KMS-11 (cell line): ENCODE data around the gene TTC9B.

Source experiments
- H2AFZ ChIP-seq: fragments of 200-600 bp; sonication (generic); 2 replicates; pipeline ENCODE4 v1.6.1; 2016; ENCODE audit warnings: antibody characterized with exemption, mixed run types, low read depth
- H3K27ac ChIP-seq: fragments of 200-600 bp; sonication (generic); 2 replicates; pipeline ENCODE4 v1.6.1; 2016; ENCODE audit warnings: mild to moderate bottlenecking, mixed run types
- H3K27me3 ChIP-seq: fragments of 200-600 bp; sonication (generic); 2 replicates; pipeline ENCODE4 v1.6.1; 2017; ENCODE audit warnings: mild to moderate bottlenecking, low read depth, mixed run types, moderate library complexity; ENCODE audit not compliant: insufficient read depth
- H3K36me3 ChIP-seq: fragments of 200-600 bp; sonication (generic); 2 replicates; pipeline ENCODE4 v1.6.1; 2017; ENCODE audit warnings: mild to moderate bottlenecking, mixed run types; ENCODE audit not compliant: insufficient read depth
- H3K4me1 ChIP-seq: fragments of 200-600 bp; sonication (generic); 2 replicates; pipeline ENCODE4 v1.6.1; 2016; ENCODE audit warnings: mild to moderate bottlenecking, low read depth, mixed run types; ENCODE audit not compliant: poor library complexity, severe bottlenecking
- H3K4me2 ChIP-seq: fragments of 200-600 bp; sonication (generic); 2 replicates; pipeline ENCODE4 v1.7.0; 2016; ENCODE audit warnings: mild to moderate bottlenecking, mixed run types
- H3K4me3 ChIP-seq: fragments of 200-600 bp; sonication (generic); IDR thresholded peaks from 2 replicates; pipeline ENCODE4 v1.6.1; 2017; ENCODE audit warnings: low read depth, low read length, mixed read lengths; ENCODE audit not compliant: insufficient read depth
- H3K79me2 ChIP-seq: fragments of 200-600 bp; sonication (generic); 2 replicates; pipeline ENCODE4 v1.6.1; 2016; ENCODE audit warnings: low read depth, mixed run types; ENCODE audit not compliant: insufficient read depth
- H3K9ac ChIP-seq: fragments of 200-600 bp; sonication (generic); 2 replicates; pipeline ENCODE4 v1.6.1; 2016; ENCODE audit warnings: mild to moderate bottlenecking, mixed run types
- H4K20me1 ChIP-seq: fragments of 200-600 bp; sonication (generic); 2 replicates; pipeline ENCODE4 v1.6.1; 2016; ENCODE audit warnings: mild to moderate bottlenecking, mixed run types; ENCODE audit not compliant: insufficient read depth
- CTCF ChIP-seq: fragments of 200-600 bp; sonication (generic); conservative IDR thresholded peaks from 2 replicates; pipeline ENCODE4 v1.6.1; 2017; ENCODE audit warnings: low read depth, mild to moderate bottlenecking, antibody characterized with exemption, low read length, moderate library complexity, mixed read lengths

Gene TTC9B

GRCh38 chr19:40231544-40232424 lies 13.6 kb upstream of the TTC9B start:
- Histone ChIP-seq H3K79me2 (no peaks in the 10 kb centered on the region), H3K36me3 (no peaks in the 10 kb centered on the region), H3K4me3 (no peak overlapping the region), H3K4me2 (no peak overlapping the region), H2AFZ (no peak overlapping the region), H3K27ac (no peak overlapping the region), H3K4me1 (no peaks in the 10 kb centered on the region), H3K9ac (no peak overlapping the region), H4K20me1 (no peaks in the 10 kb centered on the region), H3K27me3 (no peaks in the 10 kb centered on the region)
- TF ChIP-seq CTCF: no peak

- Histone ChIP-seq H3K79me2 (no peaks in the 10 kb centered on the region), H3K27ac (no peak overlapping the region), H3K4me2 (no peak overlapping the region), H3K4me3 (no peak overlapping the region), H3K27me3 (no peaks in the 10 kb centered on the region), H2AFZ (no peak overlapping the region), H3K4me1 (no peaks in the 10 kb centered on the region), H4K20me1 (no peaks in the 10 kb centered on the region), H3K36me3 (no peaks in the 10 kb centered on the region), H3K9ac (no peak overlapping the region)
- TF ChIP-seq CTCF: no peak
Observed at GRCh38 chr19:40231057-40231456, 12.9 kb upstream of the TTC9B start.

- no peak overlapping the region for H3K4me2 ChIP-seq
Observed at GRCh38 chr19:40229926-40230417, 11.8 kb upstream of the TTC9B start.

GRCh38 chr19:40229484-40229883 lies 11.3 kb upstream of the TTC9B start:
- Histone ChIP-seq H3K27me3 (no peaks in the 10 kb centered on the region), H2AFZ (no peak overlapping the region), H3K4me1 (no peaks in the 10 kb centered on the region), H3K27ac (no peak overlapping the region), H3K36me3 (no peaks in the 10 kb centered on the region), H4K20me1 (no peaks in the 10 kb centered on the region), H3K4me3 (no peak overlapping the region), H3K79me2 (no peaks in the 10 kb centered on the region), H3K4me2 (no peak overlapping the region), H3K9ac (no peak overlapping the region)
- TF ChIP-seq CTCF: no peak

More at GRCh38 chr19:40229926-40230417, 11.8 kb upstream of the TTC9B start:
- Histone ChIP-seq H3K9ac (no peak overlapping the region), H3K4me1 (no peaks in the 10 kb centered on the region), H3K79me2 (no peaks in the 10 kb centered on the region), H4K20me1 (no peaks in the 10 kb centered on the region), H3K27ac (no peak overlapping the region), H2AFZ (no peak overlapping the region), H3K36me3 (no peaks in the 10 kb centered on the region), H3K27me3 (no peaks in the 10 kb centered on the region), H3K4me3 (no peak overlapping the region)
- no peak for TF ChIP-seq CTCF
